Astrocyte of the hippocampus (primary cell): ENCODE data around the gene EXOSC9.
"Not testable (repeated sequence)": the region's sequence is repeated elsewhere in the genome, so short reads cannot be mapped to it uniquely, and the experiment has no call there.

Experiments used
- DNase-seq: peaks from one replicate; pipeline ENCODE4 v3.0.0; 2011; ENCODE audit warnings: low read depth, low spot score

EXOSC9 gene, protein sequence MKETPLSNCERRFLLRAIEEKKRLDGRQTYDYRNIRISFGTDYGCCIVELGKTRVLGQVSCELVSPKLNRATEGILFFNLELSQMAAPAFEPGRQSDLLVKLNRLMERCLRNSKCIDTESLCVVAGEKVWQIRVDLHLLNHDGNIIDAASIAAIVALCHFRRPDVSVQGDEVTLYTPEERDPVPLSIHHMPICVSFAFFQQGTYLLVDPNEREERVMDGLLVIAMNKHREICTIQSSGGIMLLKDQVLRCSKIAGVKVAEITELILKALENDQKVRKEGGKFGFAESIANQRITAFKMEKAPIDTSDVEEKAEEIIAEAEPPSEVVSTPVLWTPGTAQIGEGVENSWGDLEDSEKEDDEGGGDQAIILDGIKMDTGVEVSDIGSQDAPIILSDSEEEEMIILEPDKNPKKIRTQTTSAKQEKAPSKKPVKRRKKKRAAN

DNA sequence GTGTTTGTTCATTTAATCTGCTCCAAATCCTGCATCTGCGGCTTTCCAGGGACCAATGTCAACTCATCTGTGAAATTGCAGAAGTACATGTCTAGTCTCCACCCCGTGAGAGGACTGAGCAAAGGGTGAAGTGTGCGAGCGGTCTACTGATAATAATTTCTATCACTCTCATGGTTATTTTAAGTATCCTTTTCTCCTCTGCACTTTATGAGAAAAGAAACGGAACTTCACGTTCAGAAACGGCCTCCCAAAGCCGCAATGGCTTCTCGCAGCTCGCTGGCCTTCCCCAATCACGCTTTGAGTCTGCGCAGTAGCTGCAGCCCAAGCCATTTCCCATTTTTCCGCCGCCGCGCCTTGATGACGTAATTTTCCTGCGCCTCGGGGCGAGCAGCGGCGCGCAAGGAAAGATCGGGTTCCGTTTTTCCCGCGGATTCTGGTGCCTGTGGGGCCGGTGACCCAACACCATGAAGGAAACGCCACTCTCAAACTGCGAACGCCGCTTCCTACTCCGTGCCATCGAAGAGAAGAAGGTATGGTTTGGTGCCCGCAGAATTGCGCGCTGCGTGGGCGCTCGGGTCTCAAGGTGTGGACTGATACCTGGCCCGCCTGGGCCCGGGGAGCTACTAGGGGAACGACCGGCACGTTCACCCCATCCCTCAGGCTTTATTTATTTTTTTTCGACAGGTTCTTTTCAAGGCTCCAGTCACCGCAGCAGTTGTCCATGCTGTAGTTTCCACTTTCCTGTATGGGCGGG lies at the start of gene EXOSC9:
EXOSC9 (plus strand) TSS at position 363 of the 754 bp plus-strand sequence; CDS start at position 465, 102 bp downstream.
- DNase-seq: peak; percentile 98

DNA sequence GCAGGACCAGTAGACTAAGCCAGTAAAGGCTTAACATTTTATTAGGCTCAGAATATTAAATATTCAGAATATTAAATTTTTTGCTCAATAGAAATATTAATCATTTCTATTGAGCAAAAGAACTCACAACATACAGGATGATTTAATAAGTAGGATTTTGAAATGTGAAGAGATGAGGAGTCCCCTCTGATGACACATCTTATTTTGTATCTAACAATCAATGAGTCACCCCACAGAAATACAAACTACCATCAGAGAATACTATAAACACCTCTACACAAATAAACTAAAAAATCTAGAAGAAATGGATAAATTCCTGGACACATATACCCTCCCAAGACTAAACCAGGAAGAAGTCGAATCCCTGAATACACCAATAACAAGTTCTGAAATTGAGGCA lies 49.0 kb upstream of the EXOSC9 start:
- DNase-seq: not testable (repeated sequence)

- DNase-seq: no peak
Observed at GRCh38 chr4:121758925-121759568, 42.1 kb upstream of the EXOSC9 start.

DNA sequence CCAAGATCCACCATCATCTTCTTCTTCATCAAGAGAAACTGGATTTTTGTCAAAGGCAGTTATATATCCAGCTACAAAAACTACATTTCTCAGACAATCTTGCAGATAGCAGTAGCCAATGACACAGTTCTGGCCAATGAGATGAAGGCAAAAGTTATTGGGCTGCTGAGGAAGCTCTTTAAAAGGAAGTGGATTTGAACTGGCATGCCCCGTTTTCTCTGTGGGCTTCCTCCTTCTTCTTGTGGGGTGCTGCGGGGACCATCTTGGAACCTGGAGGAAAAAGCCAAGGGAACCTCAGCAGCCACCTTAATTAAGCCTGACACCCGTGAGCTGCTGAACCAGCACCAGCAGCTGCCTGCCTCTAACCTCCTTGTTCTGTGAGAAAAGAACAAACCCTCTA lies 40.9 kb upstream of the EXOSC9 start:
- DNase-seq: no peak

GRCh38 chr4:121764303-121764701 lies 36.8 kb upstream of the EXOSC9 start:
- DNase-seq: no peak

GRCh38 chr4:121764702-121765367 lies 36.3 kb upstream of the EXOSC9 start, which contains the start of gene SMIM43:
TSS of gene SMIM43 (minus strand) at chr4:121765164. CDS start at chr4:121765105, 59 bp downstream.
- peak; percentile 61 for DNase-seq

- DNase-seq: no peak
Observed at GRCh38 chr4:121765368-121765705, 35.8 kb upstream of the EXOSC9 start.

GRCh38 chr4:121765971-121766538 lies 35.1 kb upstream of the EXOSC9 start:
- no peak for DNase-seq

DNA sequence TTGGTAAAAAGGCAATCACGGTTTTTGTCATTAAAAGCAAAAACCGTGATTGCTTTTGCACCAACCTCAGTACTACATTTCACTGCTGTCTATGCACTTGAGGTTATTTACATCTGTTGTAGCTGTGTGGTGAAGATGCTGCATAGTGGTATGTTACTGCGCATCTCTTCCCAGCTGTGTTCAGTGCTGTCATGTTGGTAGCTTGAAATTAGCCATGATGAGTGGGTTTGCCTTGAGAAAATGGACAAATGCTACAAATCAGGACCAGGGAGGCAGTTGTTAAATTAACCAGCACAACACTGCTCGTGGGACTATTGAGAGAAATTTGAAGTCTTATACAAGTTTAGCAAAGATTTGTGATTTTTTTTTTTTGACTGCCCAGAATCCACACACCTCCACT lies 34.0 kb upstream of the EXOSC9 start:
- no peak for DNase-seq

DNA sequence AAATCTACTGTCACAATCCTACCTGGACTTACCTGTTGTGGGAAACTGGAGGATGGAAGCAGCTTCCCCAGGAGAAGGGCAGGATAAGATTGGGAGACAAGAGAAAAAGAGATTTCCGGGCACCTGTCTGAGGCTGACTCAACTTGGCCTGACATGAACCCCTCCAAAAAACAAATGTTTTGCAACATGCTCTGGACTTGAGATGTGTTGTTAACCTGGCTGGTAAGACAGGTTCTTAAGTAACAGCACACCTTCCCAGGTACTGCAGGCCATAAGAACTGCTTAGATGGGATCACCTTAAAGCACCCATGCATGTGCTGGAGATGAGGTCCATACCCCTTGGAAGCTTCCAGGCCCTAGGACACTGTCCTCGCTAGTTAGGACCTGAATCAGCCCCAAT lies 31.8 kb upstream of the EXOSC9 start:
- DNase-seq: no peak

- no peak for DNase-seq
Observed at GRCh38 chr4:121771869-121772268, 29.3 kb upstream of the EXOSC9 start.

- DNase-seq: no peak
Observed at GRCh38 chr4:121773883-121774282, 27.2 kb upstream of the EXOSC9 start.

DNA sequence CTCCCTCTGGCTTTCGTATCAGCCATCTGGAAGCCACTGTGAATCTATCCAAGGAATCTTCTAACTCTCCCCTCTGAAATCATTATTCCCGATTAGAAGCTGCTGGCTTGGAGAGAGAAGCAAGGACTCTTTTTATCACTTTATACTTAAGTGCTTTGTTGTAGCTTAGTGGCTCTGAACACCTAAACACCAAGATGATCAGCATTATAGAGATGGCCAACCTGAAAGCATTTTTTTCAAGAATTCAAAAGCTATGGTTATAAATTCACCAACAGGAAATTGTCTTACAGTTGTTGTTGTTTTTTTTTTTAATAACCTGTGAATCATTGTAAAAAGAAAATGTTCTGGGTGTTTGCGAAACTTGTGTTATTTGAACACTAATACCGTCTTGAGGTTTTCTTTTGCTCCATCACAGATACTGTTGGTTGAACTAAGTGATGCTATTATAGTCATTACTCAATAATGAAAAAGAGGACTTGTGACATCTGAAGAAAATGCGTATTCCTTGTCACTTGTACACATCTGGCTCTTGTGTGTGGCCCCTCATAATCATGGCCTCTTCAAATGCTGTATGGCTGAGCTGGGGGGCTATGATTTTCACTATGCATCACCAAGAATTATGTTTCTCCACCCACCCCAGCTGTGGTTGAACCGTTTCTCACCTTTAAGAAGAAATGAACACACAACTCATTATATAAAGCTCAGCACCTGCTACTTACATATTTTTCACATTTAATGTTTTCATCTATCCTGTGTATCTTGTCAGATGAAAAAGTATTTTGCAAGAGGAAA lies 24.3 kb upstream of the EXOSC9 start:
- no peak for DNase-seq

DNA sequence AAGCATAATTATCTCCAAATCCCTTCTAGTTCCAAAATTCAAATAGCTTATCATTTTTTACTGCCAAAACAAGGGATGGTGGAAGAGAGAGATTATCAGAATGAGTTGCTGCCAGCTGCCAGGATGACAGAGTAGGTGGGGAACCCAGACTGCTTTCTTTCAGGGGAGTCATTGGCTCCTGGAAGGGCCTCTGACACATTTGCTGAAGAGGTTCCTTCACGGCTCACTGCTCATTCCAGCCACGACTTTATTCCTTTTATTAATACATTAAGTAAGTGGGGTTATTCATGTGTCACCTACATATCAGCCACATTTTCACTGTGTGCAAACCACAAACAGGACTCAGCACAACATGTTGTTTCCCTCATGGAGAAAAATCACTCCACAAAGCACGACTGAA lies 23.5 kb upstream of the EXOSC9 start:
- DNase-seq: peak; percentile 61

- DNase-seq: no peak
Observed at GRCh38 chr4:121778991-121779628, 22.0 kb upstream of the EXOSC9 start.

DNA sequence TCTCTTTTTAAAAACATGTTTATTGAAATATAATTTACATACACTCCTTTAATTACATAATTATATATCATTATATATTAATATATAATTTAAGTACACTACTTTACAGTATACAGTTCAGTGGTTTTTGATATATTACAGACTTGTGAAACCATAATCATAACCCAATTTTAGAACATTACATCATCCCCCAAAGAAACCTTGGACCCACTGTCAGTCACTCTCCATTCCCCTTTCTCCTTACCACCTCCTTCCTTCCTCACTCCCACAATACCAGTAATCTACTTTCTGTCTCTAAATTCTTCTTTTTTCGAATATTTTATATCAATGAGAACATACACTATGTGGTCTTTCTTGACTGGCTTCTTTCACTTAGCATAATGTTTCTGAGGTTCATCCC lies 17.9 kb upstream of the EXOSC9 start:
- DNase-seq: no peak

GRCh38 chr4:121784401-121784800 lies 16.7 kb upstream of the EXOSC9 start:
- no peak for DNase-seq

- peak; percentile 95 for DNase-seq
Observed at GRCh38 chr4:121784975-121785374, 16.1 kb upstream of the EXOSC9 start.

- DNase-seq: peak; percentile 72
Observed at GRCh38 chr4:121785479-121785878, 15.6 kb upstream of the EXOSC9 start.

- no peak for DNase-seq
Observed at GRCh38 chr4:121786221-121786620, 14.9 kb upstream of the EXOSC9 start.
